Activated naive CD8-positive, alpha-beta T cell treated with anti-CD3 and anti-CD28 coated beads, Interleukin-2, amount 10 ng/mL, durations not matched to agents 7 days and 5 days (primary cell): ENCODE measurements around the gene RNASE4. TPM values are rescaled to one million over a fixed set of nuclear protein-coding genes. Genes with fewer than 3 reads are reported as not detected.
"Not testable (repeated sequence)": the region's sequence is repeated elsewhere in the genome, so short reads cannot be mapped to it uniquely, and the experiment has no call there.

Experiments used
- ATAC-seq: fragments of 150-1000 bp; cut with Tn5 transposase; one replicate; pipeline ENCODE4 v1.10.0; 2021; ENCODE audit warnings: low read depth, moderate library complexity
- POLR2A ChIA-PET: fragments of 350-600 bp; sonication (Branson Sonifier 250); formaldehyde crosslinking; loops from one replicate; lab custom pipeline; 2021; ENCODE audit warnings: antibody characterized with exemption; lab: Charles Lee
- DNase-seq: peaks from one replicate; pipeline ENCODE4 v3.0.0; 2021
- H3K27ac Mint-ChIP-seq: one replicate; pipeline ENCODE4 v1.8.0; 2022; ENCODE audit warnings: mild to moderate bottlenecking, mixed read lengths
- H3K27me3 Mint-ChIP-seq: one replicate; pipeline ENCODE4 v1.8.0; 2022; ENCODE audit warnings: mild to moderate bottlenecking, moderate library complexity, mixed read lengths
- H3K36me3 Mint-ChIP-seq: one replicate; pipeline ENCODE4 v1.8.0; 2021; ENCODE audit warnings: mild to moderate bottlenecking, mixed read lengths
- H3K4me1 Mint-ChIP-seq: one replicate; pipeline ENCODE4 v1.8.0; 2021; ENCODE audit warnings: mixed read lengths
- H3K4me3 Mint-ChIP-seq: one replicate; pipeline ENCODE4 v1.8.0; 2022; ENCODE audit warnings: mild to moderate bottlenecking, moderate library complexity, mixed read lengths
- H3K9me3 Mint-ChIP-seq: one replicate; pipeline ENCODE4 v1.8.0; 2021; ENCODE audit warnings: mixed read lengths
- total RNA-seq, 2 experiments: library from RNA; stranded (reverse); gene quantifications; one replicate each; pipeline ENCODE4 v1.2.3, GENCODE V29; 2021

The RNASE4 gene
- total RNA-seq, 2 experiments from 2014 or later = 0.62 to 1.0 TPM

- Mint-ChIP-seq H3K9me3 (no peaks in the 10 kb centered on the region), H3K4me1 (peaks cover 36% of the 10 kb centered on the region), H3K36me3 (no peaks in the 10 kb centered on the region), H3K27me3 (peaks cover 45% of the 10 kb centered on the region), H3K4me3 (no peak overlapping the region), H3K27ac (no peak overlapping the region)
- DNase-seq (no peak), ATAC-seq (no peak)
- POLR2A ChIA-PET = no interaction called here
These were observed 24.5 kb upstream of the RNASE4 start for GRCh38 chr14:20659813-20660395.

- no peaks in the 10 kb centered on the region for H3K9me3 Mint-ChIP-seq
- H3K4me3 Mint-ChIP-seq = no peak overlapping the region
- no peak overlapping the region for H3K27ac Mint-ChIP-seq
- POLR2A ChIA-PET = interaction anchor here (0.7 kb wide), 1 partner anchor 47 kb away, joined by 5 read pairs; no protein-coding TSS in a partner anchor
- DNase-seq (no peak), ATAC-seq (no peak)
- no peaks in the 10 kb centered on the region for H3K36me3 Mint-ChIP-seq
- H3K27me3 Mint-ChIP-seq = peaks cover 34% of the 10 kb centered on the region
- peaks cover 40% of the 10 kb centered on the region for H3K4me1 Mint-ChIP-seq
These were observed 23.2 kb upstream of the RNASE4 start for GRCh38 chr14:20661197-20661596.

GRCh38 chr14:20662968-20663732 lies 21.2 kb upstream of the RNASE4 start:
- Mint-ChIP-seq H3K27ac (peak overlapping the region; percentile 1), H3K4me1 (peaks cover 43% of the 10 kb centered on the region), H3K27me3 (peaks cover 19% of the 10 kb centered on the region), H3K9me3 (peaks cover 1% of the 10 kb centered on the region), H3K4me3 (peak overlapping the region; percentile 83), H3K36me3 (peaks cover 2% of the 10 kb centered on the region)
- ATAC-seq (peak; percentile 81), DNase-seq (peak; percentile 75)
- POLR2A ChIA-PET = interaction anchor here (0.6 to 1.0 kb wide), 4 partner anchors 18 to 209 kb away, joined by 3 to 9 read pairs (median 3); no protein-coding TSS in a partner anchor

- DNase-seq, ATAC-seq, H3K36me3 Mint-ChIP-seq, H3K27ac Mint-ChIP-seq, H3K4me3 Mint-ChIP-seq, H3K9me3 Mint-ChIP-seq, POLR2A ChIA-PET: not testable (repeated sequence)
- H3K4me1 Mint-ChIP-seq = peaks cover 46% of the 10 kb centered on the region
- peaks cover 11% of the 10 kb centered on the region for H3K27me3 Mint-ChIP-seq
These were observed 17.9 kb upstream of the RNASE4 start for GRCh38 chr14:20666400-20666961.

- no peak for DNase-seq
- Mint-ChIP-seq H3K9me3 (peaks cover 1% of the 10 kb centered on the region), H3K36me3 (peaks cover 6% of the 10 kb centered on the region), H3K4me3 (peak overlapping the region; percentile 56), H3K4me1 (peaks cover 34% of the 10 kb centered on the region), H3K27me3 (peaks cover 15% of the 10 kb centered on the region), H3K27ac (peak overlapping the region; percentile 95)
- POLR2A ChIA-PET = interaction anchor here (0.7 to 2.3 kb wide), 6 partner anchors 9 to 325 kb away, joined by 3 to 22 read pairs (median 3); partner anchors contain the start of genes PARP2 and PIP4P1
- ATAC-seq = peak; percentile 67
These were observed 16.4 kb upstream of the RNASE4 start for GRCh38 chr14:20667957-20668356.

- peaks cover 14% of the 10 kb centered on the region for H3K27me3 Mint-ChIP-seq
- H3K36me3 Mint-ChIP-seq = peaks cover 6% of the 10 kb centered on the region
- no peak overlapping the region for H3K4me3 Mint-ChIP-seq
- DNase-seq (no peak), ATAC-seq (no peak)
- H3K4me1 Mint-ChIP-seq = peaks cover 26% of the 10 kb centered on the region
- POLR2A ChIA-PET = interaction anchor here (1.1 to 2.3 kb wide), 2 partner anchors 12 to 14 kb away, joined by 4 to 22 read pairs; no protein-coding TSS in a partner anchor
- H3K27ac Mint-ChIP-seq = no peak overlapping the region
- H3K9me3 Mint-ChIP-seq = peaks cover 1% of the 10 kb centered on the region
These were observed 15.4 kb upstream of the RNASE4 start for GRCh38 chr14:20668969-20669368.

- H3K27ac Mint-ChIP-seq = no peak overlapping the region
- DNase-seq (no peak), ATAC-seq (no peak)
- peaks cover 6% of the 10 kb centered on the region for H3K36me3 Mint-ChIP-seq
- POLR2A ChIA-PET = no interaction called here
- H3K27me3 Mint-ChIP-seq = peaks cover 12% of the 10 kb centered on the region
- H3K9me3 Mint-ChIP-seq = peaks cover 1% of the 10 kb centered on the region
- no peak overlapping the region for H3K4me3 Mint-ChIP-seq
- peaks cover 20% of the 10 kb centered on the region for H3K4me1 Mint-ChIP-seq
These were observed 12.6 kb upstream of the RNASE4 start for GRCh38 chr14:20671597-20672283.

- Mint-ChIP-seq H3K36me3 (no peaks in the 10 kb centered on the region), H3K27me3 (peaks cover 13% of the 10 kb centered on the region), H3K9me3 (no peaks in the 10 kb centered on the region), H3K27ac (no peak overlapping the region), H3K4me1 (peaks cover 12% of the 10 kb centered on the region), H3K4me3 (no peak overlapping the region)
- POLR2A ChIA-PET = no interaction called here
- ATAC-seq = no peak
- DNase-seq = no peak
These were observed 8.7 kb upstream of the RNASE4 start for GRCh38 chr14:20675669-20676068.

- no peak for DNase-seq
- Mint-ChIP-seq H3K4me3 (no peak overlapping the region), H3K27me3 (peaks cover 12% of the 10 kb centered on the region), H3K36me3 (no peaks in the 10 kb centered on the region), H3K4me1 (peaks cover 16% of the 10 kb centered on the region), H3K9me3 (no peaks in the 10 kb centered on the region), H3K27ac (no peak overlapping the region)
- POLR2A ChIA-PET = interaction anchor here (1.4 kb wide), 1 partner anchor 8 kb away, joined by 3 read pairs; no protein-coding TSS in a partner anchor
- ATAC-seq = no peak
These were observed 8.3 kb upstream of the RNASE4 start for GRCh38 chr14:20676072-20676471.

GRCh38 chr14:20679907-20680306 lies 4.5 kb upstream of the RNASE4 start:
- POLR2A ChIA-PET = interaction anchor here (1.4 to 2.6 kb wide), 4 partner anchors 11 to 337 kb away, joined by 3 to 22 read pairs (median 12); partner anchors contain the start of gene PARP2
- Mint-ChIP-seq H3K9me3 (no peaks in the 10 kb centered on the region), H3K4me3 (no peak overlapping the region), H3K27me3 (peaks cover 7% of the 10 kb centered on the region), H3K27ac (no peak overlapping the region), H3K4me1 (peaks cover 24% of the 10 kb centered on the region), H3K36me3 (no peaks in the 10 kb centered on the region)
- ATAC-seq (no peak), DNase-seq (no peak)

GRCh38 chr14:20680363-20680762 lies 4.0 kb upstream of the RNASE4 start:
- ATAC-seq (no peak), DNase-seq (no peak)
- Mint-ChIP-seq H3K27ac (no peak overlapping the region), H3K27me3 (peaks cover 7% of the 10 kb centered on the region), H3K9me3 (no peaks in the 10 kb centered on the region), H3K36me3 (no peaks in the 10 kb centered on the region), H3K4me3 (no peak overlapping the region), H3K4me1 (peaks cover 29% of the 10 kb centered on the region)
- POLR2A ChIA-PET = interaction anchor here (1.4 to 2.6 kb wide), 4 partner anchors 12 to 337 kb away, joined by 3 to 22 read pairs (median 12); partner anchors contain the start of gene PARP2

- ATAC-seq (peak; percentile 25), DNase-seq (no peak)
- Mint-ChIP-seq H3K36me3 (no peaks in the 10 kb centered on the region), H3K27me3 (peaks cover 4% of the 10 kb centered on the region), H3K4me3 (no peak overlapping the region), H3K9me3 (no peaks in the 10 kb centered on the region), H3K27ac (no peak overlapping the region), H3K4me1 (peaks cover 29% of the 10 kb centered on the region)
- POLR2A ChIA-PET = interaction anchor here (0.7 to 2.6 kb wide), 8 partner anchors 12 to 338 kb away, joined by 3 to 22 read pairs (median 7); partner anchors contain the start of genes PARP2 and PNP
These were observed 3.5 kb upstream of the RNASE4 start for GRCh38 chr14:20680843-20681347.
